HEK293 (cell line): ENCODE results near the gene TMEM270.

Experiments used
- CTCF ChIA-PET: fragments of 350-600 bp; formaldehyde crosslinking; extraction: SDS; loops from one replicate; lab custom pipeline; 2021; ENCODE audit warnings: antibody characterized with exemption; lab: Yijun Ruan, JAX
- POLR2A ChIA-PET: fragments of 300-600 bp; formaldehyde crosslinking; extraction: SDS; loops from one replicate; lab custom pipeline; 2020; ENCODE audit warnings: antibody characterized with exemption, inconsistent platforms; lab: Yijun Ruan, JAX
- H3K27ac ChIP-seq: fragments of 200-500 bp; sonication (Bioruptor generic); 2 replicates; pipeline ENCODE4 v1.5.1; 2014; ENCODE audit warnings: low read depth, low read length, control low read depth, inconsistent platforms; ENCODE audit errors: extremely low read depth
- H3K36me3 ChIP-seq, 2 experiments: fragments of 200-500 bp in 1 of 2; sonication (Bioruptor generic) in 1 of 2; 1 replicate in 1 of 2; 2 replicates in 1 of 2; pipeline ENCODE4 v1.5.1; 2014 to 2017; ENCODE audit warnings: inconsistent platforms in 2 of 2, low read length in 2 of 2; ENCODE audit not compliant: control insufficient read depth in 2 of 2, insufficient read depth in 1 of 2
- H3K4me1 ChIP-seq: fragments of 200-500 bp; sonication (Bioruptor generic); 2 replicates; pipeline ENCODE4 v1.5.1; 2014; ENCODE audit warnings: mild to moderate bottlenecking, low read length, inconsistent platforms; ENCODE audit not compliant: control insufficient read depth, insufficient read depth
- H3K4me3 ChIP-seq: 2 replicates; pipeline ENCODE4 v1.5.1; 2011; ENCODE audit warnings: low read depth, mild to moderate bottlenecking, control low read depth, low read length, moderate library complexity
- H3K9me3 ChIP-seq: fragments of 200-500 bp; sonication (Bioruptor generic); 2 replicates; pipeline ENCODE4 v1.5.1; 2014; ENCODE audit warnings: low read depth, low read length, inconsistent platforms; ENCODE audit not compliant: control insufficient read depth, insufficient read depth
- EGR2 ChIP-seq: fragments of 450-650 bp; formaldehyde crosslinking; IDR thresholded peaks from 2 replicates; pipeline ENCODE4 v1.5.1; 2016; ENCODE audit warnings: low read depth, missing biosample characterization, missing genetic modification characterization
- GLI4 ChIP-seq: fragments of 450-650 bp; formaldehyde crosslinking; IDR thresholded peaks from 2 replicates; pipeline ENCODE4 v1.5.1; 2016; ENCODE audit warnings: missing biosample characterization, missing genetic modification characterization
- HOXD13 ChIP-seq: sonication (generic); formaldehyde crosslinking; IDR thresholded peaks from 2 replicates; pipeline ENCODE4 v1.8.0; 2022; ENCODE audit warnings: missing genetic modification reagents, borderline replicate concordance
- OVOL3 ChIP-seq: fragments of 450-650 bp; formaldehyde crosslinking; IDR thresholded peaks from 2 replicates; pipeline ENCODE4 v1.5.1; 2016; ENCODE audit warnings: missing biosample characterization, missing genetic modification characterization
- REPIN1 ChIP-seq: fragments of 450-650 bp; formaldehyde crosslinking; IDR thresholded peaks from 2 replicates; pipeline ENCODE4 v1.5.1; 2017; ENCODE audit warnings: missing biosample characterization, missing genetic modification characterization, low read depth
- ZBTB17 ChIP-seq: fragments of 450-650 bp; formaldehyde crosslinking; IDR thresholded peaks from 2 replicates; pipeline ENCODE4 v1.5.1; 2016; ENCODE audit warnings: missing biosample characterization, missing genetic modification characterization
- ZFHX2 ChIP-seq: fragments of 450-650 bp; formaldehyde crosslinking; conservative IDR thresholded peaks from 2 replicates; pipeline ENCODE4 v1.5.1; 2016; ENCODE audit warnings: missing biosample characterization, missing genetic modification characterization
- ZNF112 ChIP-seq: fragments of 450-650 bp; formaldehyde crosslinking; IDR thresholded peaks from 2 replicates; pipeline ENCODE4 v1.5.0; 2017; ENCODE audit warnings: missing biosample characterization, missing genetic modification characterization
- ZNF23 ChIP-seq: fragments of 450-650 bp; formaldehyde crosslinking; IDR thresholded peaks from 2 replicates; pipeline ENCODE4 v1.5.1; 2016; ENCODE audit warnings: missing biosample characterization, missing genetic modification characterization, borderline replicate concordance
- ZNF311 ChIP-seq: fragments of 450-650 bp; formaldehyde crosslinking; IDR thresholded peaks from 2 replicates; pipeline ENCODE4 v1.5.1; 2017; ENCODE audit warnings: missing biosample characterization, missing genetic modification characterization, borderline replicate concordance
- ZNF366 ChIP-seq: fragments of 450-650 bp; formaldehyde crosslinking; conservative IDR thresholded peaks from 2 replicates; pipeline ENCODE4 v1.5.1; 2016; ENCODE audit warnings: missing biosample characterization, missing genetic modification characterization
- ZNF654 ChIP-seq: fragments of 450-650 bp; formaldehyde crosslinking; IDR thresholded peaks from 2 replicates; pipeline ENCODE4 v1.5.1; 2016; ENCODE audit warnings: low read depth, missing biosample characterization, missing genetic modification characterization
- ZNF701 ChIP-seq: fragments of 450-650 bp; formaldehyde crosslinking; IDR thresholded peaks from 2 replicates; pipeline ENCODE4 v1.5.1; 2016; ENCODE audit warnings: missing biosample characterization, missing genetic modification characterization
- ZNF76 ChIP-seq: fragments of 450-650 bp; formaldehyde crosslinking; IDR thresholded peaks from 2 replicates; pipeline ENCODE4; 2016; ENCODE audit warnings: low read depth, missing biosample characterization, missing genetic modification characterization, borderline replicate concordance
- ZNF768 ChIP-seq: fragments of 450-650 bp; formaldehyde crosslinking; IDR thresholded peaks from 2 replicates; pipeline ENCODE4 v1.5.1; 2018; ENCODE audit warnings: missing biosample characterization, mild to moderate bottlenecking, missing genetic modification characterization
- ZNF777 ChIP-seq: fragments of 450-650 bp; formaldehyde crosslinking; IDR thresholded peaks from 2 replicates; pipeline ENCODE4 v1.5.1; 2017; ENCODE audit warnings: missing biosample characterization, missing genetic modification characterization, borderline replicate concordance
- ZSCAN23 ChIP-seq: fragments of 450-650 bp; formaldehyde crosslinking; IDR thresholded peaks from 2 replicates; pipeline ENCODE4 v1.5.1; 2016; ENCODE audit warnings: missing biosample characterization, missing genetic modification characterization
- TF ChIP-seq, protein P1 (sequence below): fragments of 450-650 bp; formaldehyde crosslinking; IDR thresholded peaks from 2 replicates; pipeline ENCODE4 v1.5.1; 2016; ENCODE audit warnings: missing biosample characterization, missing genetic modification characterization
- TF ChIP-seq, protein P2 (sequence below): fragments of 450-650 bp; formaldehyde crosslinking; IDR thresholded peaks from 2 replicates; pipeline ENCODE4 v1.5.1; 2016; ENCODE audit warnings: missing biosample characterization, missing genetic modification characterization
- TF ChIP-seq, protein P3 (sequence below): fragments of 450-650 bp; formaldehyde crosslinking; IDR thresholded peaks from 2 replicates; pipeline ENCODE4 v1.5.0; 2017; ENCODE audit warnings: missing biosample characterization, missing genetic modification characterization, borderline replicate concordance
- TF ChIP-seq, protein P4 (sequence below): fragments of 450-650 bp; formaldehyde crosslinking; IDR thresholded peaks from 2 replicates; pipeline ENCODE4 v1.5.1; 2016; ENCODE audit warnings: missing biosample characterization, missing genetic modification characterization

The TMEM270 gene

DNA sequence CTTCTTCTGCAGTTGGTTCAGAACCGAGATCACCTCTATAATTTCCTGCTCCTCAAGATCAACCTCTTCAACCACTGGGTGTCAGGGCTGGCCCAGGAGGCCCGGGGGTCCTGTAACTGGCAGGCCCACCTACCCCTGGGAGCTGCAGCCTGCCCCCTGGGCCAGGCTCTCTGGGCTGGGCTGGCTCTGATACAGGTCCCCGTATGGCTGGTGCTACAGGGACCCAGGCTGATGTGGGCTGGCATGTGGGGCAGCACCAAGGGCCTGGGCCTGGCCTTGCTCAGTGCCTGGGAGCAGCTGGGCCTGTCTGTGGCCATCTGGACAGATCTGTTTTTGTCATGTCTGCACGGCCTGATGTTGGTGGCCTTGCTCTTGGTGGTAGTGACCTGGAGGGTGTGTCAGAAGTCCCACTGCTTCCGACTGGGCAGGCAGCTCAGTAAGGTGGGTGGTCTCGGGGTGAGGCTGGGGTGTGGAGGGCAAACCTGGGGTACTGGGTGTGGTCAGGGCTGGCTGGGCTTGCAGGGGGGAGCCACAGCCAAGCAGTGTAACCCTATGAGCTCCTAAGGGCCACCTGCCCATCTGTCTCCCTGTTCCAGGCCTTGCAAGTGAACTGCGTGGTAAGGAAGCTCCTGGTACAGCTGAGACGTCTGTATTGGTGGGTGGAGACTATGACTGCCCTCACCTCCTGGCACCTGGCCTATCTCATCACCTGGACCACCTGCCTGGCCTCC is 4.2 kb downstream of the TMEM270 start (continued):
- TF ChIP-seq, protein P1, sequence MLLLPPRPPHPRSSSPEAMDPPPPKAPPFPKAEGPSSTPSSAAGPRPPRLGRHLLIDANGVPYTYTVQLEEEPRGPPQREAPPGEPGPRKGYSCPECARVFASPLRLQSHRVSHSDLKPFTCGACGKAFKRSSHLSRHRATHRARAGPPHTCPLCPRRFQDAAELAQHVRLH (tag by site-specific recombination), result no peak

DNA sequence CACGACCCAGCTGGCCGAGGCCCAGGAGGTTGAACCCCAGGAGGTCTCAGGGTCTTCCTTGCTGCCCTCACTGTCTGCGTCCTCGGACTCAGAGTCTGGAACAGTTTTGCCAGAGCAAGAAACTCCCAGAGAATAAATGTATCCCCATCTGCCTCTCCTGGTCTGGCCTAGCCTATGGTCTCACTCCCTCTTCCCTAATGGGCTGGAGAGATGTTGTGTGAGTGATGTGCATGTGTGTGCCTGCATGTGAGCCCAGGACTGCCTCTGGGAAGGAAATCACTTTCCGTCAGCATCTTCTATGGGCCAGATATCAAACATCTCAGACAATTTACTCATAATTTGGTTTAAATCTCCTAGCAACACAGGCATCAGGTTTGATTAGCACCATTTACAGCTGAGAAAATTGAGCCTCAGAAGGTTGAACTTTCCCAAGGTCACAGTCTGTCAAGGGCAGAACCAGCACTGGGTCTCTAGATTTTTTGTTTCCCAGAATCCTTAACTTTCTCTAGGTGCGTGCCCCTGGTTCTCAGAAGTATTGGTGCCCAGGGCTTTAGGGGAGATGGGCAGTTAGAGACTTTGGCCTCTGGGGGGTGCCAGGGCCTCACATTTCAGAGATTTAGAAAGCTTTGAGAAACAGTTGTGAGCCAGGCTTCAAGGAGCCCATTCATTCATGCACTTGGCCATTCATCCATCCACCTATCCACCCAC is 4.9 kb downstream of the TMEM270 start:
- no peaks in the 10 kb centered on the region for H3K36me3 ChIP-seq
- H3K9me3 ChIP-seq, result no peaks in the 10 kb centered on the region
- TF ChIP-seq, protein P2, sequence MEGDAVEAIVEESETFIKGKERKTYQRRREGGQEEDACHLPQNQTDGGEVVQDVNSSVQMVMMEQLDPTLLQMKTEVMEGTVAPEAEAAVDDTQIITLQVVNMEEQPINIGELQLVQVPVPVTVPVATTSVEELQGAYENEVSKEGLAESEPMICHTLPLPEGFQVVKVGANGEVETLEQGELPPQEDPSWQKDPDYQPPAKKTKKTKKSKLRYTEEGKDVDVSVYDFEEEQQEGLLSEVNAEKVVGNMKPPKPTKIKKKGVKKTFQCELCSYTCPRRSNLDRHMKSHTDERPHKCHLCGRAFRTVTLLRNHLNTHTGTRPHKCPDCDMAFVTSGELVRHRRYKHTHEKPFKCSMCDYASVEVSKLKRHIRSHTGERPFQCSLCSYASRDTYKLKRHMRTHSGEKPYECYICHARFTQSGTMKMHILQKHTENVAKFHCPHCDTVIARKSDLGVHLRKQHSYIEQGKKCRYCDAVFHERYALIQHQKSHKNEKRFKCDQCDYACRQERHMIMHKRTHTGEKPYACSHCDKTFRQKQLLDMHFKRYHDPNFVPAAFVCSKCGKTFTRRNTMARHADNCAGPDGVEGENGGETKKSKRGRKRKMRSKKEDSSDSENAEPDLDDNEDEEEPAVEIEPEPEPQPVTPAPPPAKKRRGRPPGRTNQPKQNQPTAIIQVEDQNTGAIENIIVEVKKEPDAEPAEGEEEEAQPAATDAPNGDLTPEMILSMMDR, result 0 out of 2 replicates have a peak, but pooled peaks have one; percentile 28
- TF ChIP-seq ZNF654 (tag by site-specific recombination) (peak; percentile 48), OVOL3 (tag by site-specific recombination) (no peak)
- TF ChIP-seq, all 188 proteins: peak for 2
- ChIA-PET POLR2A (no interaction called here), CTCF (interaction anchor here (0.5 to 3.9 kb wide), 8 partner anchors 10 to 535 kb away, joined by 3 to 24 read pairs (median 4); no protein-coding TSS in a partner anchor)
- Histone ChIP-seq H3K4me3 (no peak overlapping the region), H3K4me1 (no peaks in the 10 kb centered on the region), H3K27ac (no peak overlapping the region)

DNA sequence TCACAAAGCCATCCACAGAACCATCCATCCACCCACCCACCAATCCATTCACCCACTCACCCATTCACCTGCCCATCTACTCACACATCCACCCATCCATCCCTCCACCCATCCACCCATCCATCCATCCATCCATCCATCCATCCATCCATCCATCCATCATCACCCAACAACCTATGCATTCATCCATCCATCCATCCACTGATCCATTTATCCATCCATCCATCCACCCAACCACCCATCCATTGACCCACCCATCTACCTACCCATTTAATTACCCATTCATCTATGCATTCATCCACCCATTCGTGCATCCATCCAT is 5.4 kb downstream of the TMEM270 start:
- CTCF ChIA-PET, result interaction anchor here (0.6 to 3.9 kb wide), 6 partner anchors 9 to 230 kb away, joined by 3 to 24 read pairs (median 4); no protein-coding TSS in a partner anchor
- TF ChIP-seq, protein P3, sequence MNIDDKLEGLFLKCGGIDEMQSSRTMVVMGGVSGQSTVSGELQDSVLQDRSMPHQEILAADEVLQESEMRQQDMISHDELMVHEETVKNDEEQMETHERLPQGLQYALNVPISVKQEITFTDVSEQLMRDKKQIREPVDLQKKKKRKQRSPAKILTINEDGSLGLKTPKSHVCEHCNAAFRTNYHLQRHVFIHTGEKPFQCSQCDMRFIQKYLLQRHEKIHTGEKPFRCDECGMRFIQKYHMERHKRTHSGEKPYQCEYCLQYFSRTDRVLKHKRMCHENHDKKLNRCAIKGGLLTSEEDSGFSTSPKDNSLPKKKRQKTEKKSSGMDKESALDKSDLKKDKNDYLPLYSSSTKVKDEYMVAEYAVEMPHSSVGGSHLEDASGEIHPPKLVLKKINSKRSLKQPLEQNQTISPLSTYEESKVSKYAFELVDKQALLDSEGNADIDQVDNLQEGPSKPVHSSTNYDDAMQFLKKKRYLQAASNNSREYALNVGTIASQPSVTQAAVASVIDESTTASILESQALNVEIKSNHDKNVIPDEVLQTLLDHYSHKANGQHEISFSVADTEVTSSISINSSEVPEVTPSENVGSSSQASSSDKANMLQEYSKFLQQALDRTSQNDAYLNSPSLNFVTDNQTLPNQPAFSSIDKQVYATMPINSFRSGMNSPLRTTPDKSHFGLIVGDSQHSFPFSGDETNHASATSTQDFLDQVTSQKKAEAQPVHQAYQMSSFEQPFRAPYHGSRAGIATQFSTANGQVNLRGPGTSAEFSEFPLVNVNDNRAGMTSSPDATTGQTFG, result 0 out of 2 replicates have a peak, but pooled peaks have one; percentile 42
- TF ChIP-seq ZNF768, result no peak
- peak; percentile 49; the same call in 1 of the 2 replicates for TF ChIP-seq EGR2 (tag by site-specific recombination)
- peak; percentile 47; the same call in 1 of the 2 replicates for TF ChIP-seq ZNF311 (tag by site-specific recombination)
- peak; percentile 63 for TF ChIP-seq ZFHX2 (tag by site-specific recombination)
- peak; percentile 96 for TF ChIP-seq ZNF366
- TF ChIP-seq HOXD13, result no peak
- TF ChIP-seq ZBTB17 (tag by site-specific recombination), result peak; percentile 88
- POLR2A ChIA-PET, result no interaction called here

DNA sequence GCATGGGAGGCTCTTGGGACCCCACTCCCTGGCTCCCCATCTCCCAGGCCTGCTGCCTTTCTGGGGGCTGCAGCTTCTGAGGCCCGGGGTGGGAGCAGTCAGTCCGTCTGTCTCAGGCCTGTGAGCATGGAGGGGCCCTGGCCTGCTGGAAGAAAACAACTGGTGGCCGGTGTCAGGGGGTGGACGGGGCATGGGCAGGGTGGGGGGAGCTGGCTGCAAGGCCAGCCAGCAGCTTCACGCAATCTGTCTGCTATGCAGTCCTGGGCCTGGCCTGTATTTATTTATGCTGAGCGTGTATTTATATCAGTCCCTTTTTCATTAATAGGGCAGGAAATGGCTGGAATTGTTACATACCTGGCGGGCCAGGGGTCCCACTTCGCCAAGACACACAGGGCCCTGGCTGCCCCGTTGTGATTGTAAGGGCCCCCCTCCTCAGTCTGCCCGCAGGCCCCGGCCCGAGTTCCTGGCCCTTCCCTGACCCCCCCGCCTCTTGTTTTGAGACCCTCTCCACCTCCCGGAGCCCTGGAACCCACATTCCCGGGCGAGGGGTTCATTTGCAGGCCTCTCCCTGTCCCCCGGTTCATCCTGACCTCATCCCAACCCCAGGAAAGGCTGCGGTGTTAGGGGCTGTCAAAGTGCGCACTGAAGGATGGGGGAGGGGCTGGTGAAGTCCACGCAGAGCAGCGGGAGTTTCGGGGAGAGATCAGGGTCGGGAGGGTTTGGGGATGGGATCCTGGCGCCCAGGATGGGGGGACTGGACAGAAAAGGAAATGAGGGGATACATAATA is 8.2 kb downstream of the TMEM270 start:
- Histone ChIP-seq H3K27ac (no peak overlapping the region), H3K36me3 (no peaks in the 10 kb centered on the region), H3K4me3 (no peak overlapping the region), H3K9me3 (no peaks in the 10 kb centered on the region), H3K4me1 (no peaks in the 10 kb centered on the region)
- ChIA-PET CTCF (interaction anchor here (1.7 kb wide), 1 partner anchor 110 kb away, joined by 4 read pairs; no protein-coding TSS in a partner anchor), POLR2A (no interaction called here)
- TF ChIP-seq, protein P1 (tag by site-specific recombination), result no peak
- TF ChIP-seq ZNF777 (tag by site-specific recombination) (no peak), REPIN1 (tag by site-specific recombination) (no peak), ZSCAN23 (no peak), ZNF76 (tag by site-specific recombination) (no peak), ZNF23 (tag by site-specific recombination) (no peak), ZNF701 (no peak), GLI4 (tag by site-specific recombination) (no peak), ZNF112 (tag by site-specific recombination) (no peak)
- TF ChIP-seq, protein P4, sequence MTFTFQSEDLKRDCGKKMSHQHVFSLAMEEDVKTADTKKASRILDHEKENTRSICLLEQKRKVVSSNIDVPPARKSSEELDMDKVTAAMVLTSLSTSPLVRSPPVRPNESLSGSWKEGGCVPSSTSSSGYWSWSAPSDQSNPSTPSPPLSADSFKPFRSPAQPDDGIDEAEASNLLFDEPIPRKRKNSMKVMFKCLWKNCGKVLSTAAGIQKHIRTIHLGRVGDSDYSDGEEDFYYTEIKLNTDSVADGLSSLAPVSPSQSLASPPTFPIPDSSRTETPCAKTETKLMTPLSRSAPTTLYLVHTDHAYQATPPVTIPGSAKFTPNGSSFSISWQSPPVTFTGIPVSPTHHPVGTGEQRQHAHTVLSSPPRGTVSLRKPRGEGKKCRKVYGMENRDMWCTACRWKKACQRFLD, result no peak

More for the DNA sequence above, 5.4 kb downstream of the TMEM270 start:
- Histone ChIP-seq H3K4me3 (no peak overlapping the region), H3K9me3 (no peaks in the 10 kb centered on the region), H3K4me1 (no peaks in the 10 kb centered on the region), H3K36me3 (no peaks in the 10 kb centered on the region), H3K27ac (no peak overlapping the region)
